Mucosa of rectum (tissue), 2 donors: ENCODE measurements around the gene USP17L21.
"Not testable (repeated sequence)": the region's sequence is repeated elsewhere in the genome, so short reads cannot be mapped to it uniquely, and the experiment has no call there.

ENCODE experiments used
- H3K27ac ChIP-seq, 2 donors: one replicate each; pipeline ENCODE4 v1.7.0; 2013; ENCODE audit warnings: inconsistent platforms in 2 of 2, low read depth in 2 of 2, low read length in 2 of 2
- H3K27me3 ChIP-seq, 2 donors: one replicate each; pipeline ENCODE4 v1.7.0; 2013; ENCODE audit warnings: low read length in 2 of 2; ENCODE audit not compliant: control insufficient read depth in 2 of 2, insufficient read depth in 2 of 2
- H3K36me3 ChIP-seq, 2 donors: one replicate each; pipeline ENCODE4 v1.7.0; 2013; ENCODE audit warnings: low read length in 2 of 2; ENCODE audit not compliant: control insufficient read depth in 2 of 2, insufficient read depth in 2 of 2
- H3K4me1 ChIP-seq, 2 donors: one replicate each; pipeline ENCODE4 v1.7.0; 2013; ENCODE audit warnings: low read length in 2 of 2, mild to moderate bottlenecking in 1 of 2; ENCODE audit not compliant: control insufficient read depth in 2 of 2, insufficient read depth in 2 of 2
- H3K4me3 ChIP-seq, 2 donors: one replicate each; pipeline ENCODE4 v1.7.0; 2013; ENCODE audit warnings: low read length in 2 of 2
- H3K9ac ChIP-seq, 2 donors: one replicate each; pipeline ENCODE4 v1.7.0; 2013; ENCODE audit warnings: low read length in 2 of 2, low read depth in 1 of 2, mild to moderate bottlenecking in 1 of 2
- H3K9me3 ChIP-seq, 2 donors: one replicate each; pipeline ENCODE4 v1.7.0; 2013; ENCODE audit warnings: low read length in 2 of 2; ENCODE audit not compliant: control insufficient read depth in 2 of 2
- donor health status: healthy.
- donor health status: Normal muscosa, but diverticular disease.

Gene USP17L21

DNA sequence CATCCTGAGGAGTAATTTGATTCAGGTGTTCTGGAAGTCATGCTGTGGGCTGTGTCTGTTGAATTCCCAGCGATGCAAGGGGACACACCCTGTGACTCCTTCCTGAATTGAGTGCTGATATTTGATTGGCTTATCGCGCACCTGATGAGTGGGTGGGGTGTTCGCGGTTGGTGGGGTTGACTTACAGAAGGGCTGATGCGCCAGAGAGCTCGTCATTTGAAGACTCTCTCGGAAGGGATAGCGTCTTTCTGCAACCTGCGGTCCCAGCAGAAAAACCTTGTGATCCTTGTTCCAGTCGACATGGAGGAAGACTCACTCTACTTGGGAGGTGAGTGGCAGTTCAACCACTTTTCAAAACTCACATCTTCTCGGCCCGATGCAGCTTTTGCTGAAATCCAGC is 9.6 kb upstream of the USP17L21 start, which contains the start of gene USP17L19:
USP17L19 (plus strand) TSS at position 301 of the 400 bp plus-strand sequence; CDS start at position 301, 0 bp downstream.
- not testable (repeated sequence) for H3K9ac ChIP-seq, H3K36me3 ChIP-seq, H3K27me3 ChIP-seq, H3K9me3 ChIP-seq, H3K4me3 ChIP-seq, H3K27ac ChIP-seq, H3K4me1 ChIP-seq

DNA sequence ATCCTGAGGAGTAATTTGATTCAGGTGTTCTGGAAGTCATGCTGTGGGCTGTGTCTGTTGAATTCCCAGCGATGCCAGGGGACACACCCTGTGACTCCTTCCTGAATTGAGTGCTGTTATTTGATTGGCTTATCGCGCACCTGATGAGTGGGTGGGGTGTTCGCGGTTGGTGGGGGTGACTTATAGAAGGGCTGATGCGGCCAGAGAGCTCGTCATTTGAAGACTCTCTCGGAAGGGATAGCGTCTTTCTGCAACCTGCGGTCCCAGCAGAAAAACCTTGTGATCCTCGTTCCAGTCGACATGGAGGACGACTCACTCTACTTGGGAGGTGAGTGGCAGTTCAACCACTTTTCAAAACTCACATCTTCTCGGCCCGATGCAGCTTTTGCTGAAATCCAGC is 4.8 kb upstream of the USP17L21 start, which contains the start of gene USP17L20:
USP17L20 (plus strand) TSS at position 301 of the 400 bp plus-strand sequence; CDS start at position 301, 0 bp downstream.
- H3K4me1 ChIP-seq, H3K4me3 ChIP-seq, H3K36me3 ChIP-seq, H3K27ac ChIP-seq, H3K9me3 ChIP-seq, H3K9ac ChIP-seq, H3K27me3 ChIP-seq: not testable (repeated sequence)

DNA sequence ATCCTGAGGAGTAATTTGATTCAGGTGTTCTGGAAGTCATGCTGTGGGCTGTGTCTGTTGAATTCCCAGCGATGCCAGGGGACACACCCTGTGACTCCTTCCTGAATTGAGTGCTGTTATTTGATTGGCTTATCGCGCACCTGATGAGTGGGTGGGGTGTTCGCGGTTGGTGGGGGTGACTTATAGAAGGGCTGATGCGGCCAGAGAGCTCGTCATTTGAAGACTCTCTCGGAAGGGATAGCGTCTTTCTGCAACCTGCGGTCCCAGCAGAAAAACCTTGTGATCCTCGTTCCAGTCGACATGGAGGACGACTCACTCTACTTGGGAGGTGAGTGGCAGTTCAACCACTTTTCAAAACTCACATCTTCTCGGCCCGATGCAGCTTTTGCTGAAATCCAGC is 4.6 kb downstream of the USP17L21 start, which contains the start of gene USP17L22:
USP17L22 (plus strand) TSS at position 301 of the 400 bp plus-strand sequence; CDS start at position 301, 0 bp downstream.
- not testable (repeated sequence) for H3K27ac ChIP-seq, H3K9ac ChIP-seq, H3K4me3 ChIP-seq, H3K9me3 ChIP-seq, H3K4me1 ChIP-seq, H3K36me3 ChIP-seq, H3K27me3 ChIP-seq

DNA sequence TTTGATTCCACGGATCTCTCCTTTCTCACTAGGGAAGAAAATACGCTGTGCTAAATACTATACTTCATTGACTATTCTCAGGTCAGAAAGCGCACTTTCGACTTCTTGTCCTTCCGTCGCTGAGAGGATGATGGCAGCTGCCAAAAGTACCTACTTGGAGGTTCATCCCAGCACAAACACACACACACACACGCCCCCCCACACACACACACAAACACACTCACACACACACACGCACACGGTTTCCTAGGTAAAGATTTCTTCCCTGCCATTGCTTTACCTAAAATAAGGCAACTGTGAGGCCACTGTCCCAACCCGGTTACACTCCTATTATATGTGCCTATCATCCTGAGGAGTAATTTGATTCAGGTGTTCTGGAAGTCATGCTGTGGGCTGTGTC is 9.0 kb downstream of the USP17L21 start:
- not testable (repeated sequence) for H3K9ac ChIP-seq, H3K27me3 ChIP-seq, H3K4me1 ChIP-seq

More for the DNA sequence above, 9.0 kb downstream of the USP17L21 start:
- H3K9me3 ChIP-seq, H3K27ac ChIP-seq, H3K4me3 ChIP-seq, H3K36me3 ChIP-seq: not testable (repeated sequence)
